Measurements from ENCODE around the gene ELFN1.

ELFN1 gene

GRCh38 chr7:1643270-1644092 lies 26.6 kb upstream of the ELFN1 start:
- DNase-seq: no peak

GRCh38 chr7:1644341-1645070 lies 25.6 kb upstream of the ELFN1 start:
- DNase-seq: no peak

GRCh38 chr7:1645071-1645409 lies 25.0 kb upstream of the ELFN1 start:
- no peak for DNase-seq

GRCh38 chr7:1645476-1645875 lies 24.6 kb upstream of the ELFN1 start:
- no peak for DNase-seq

- no peak for DNase-seq
Measured at GRCh38 chr7:1646391-1646790, 23.7 kb upstream of the ELFN1 start.

GRCh38 chr7:1646957-1647891 lies 22.9 kb upstream of the ELFN1 start:
- DNase-seq: no peak

GRCh38 chr7:1647961-1648672 lies 22.0 kb upstream of the ELFN1 start:
- no peak for DNase-seq

- DNase-seq: no peak
Measured at GRCh38 chr7:1649751-1650326, 20.2 kb upstream of the ELFN1 start.

GRCh38 chr7:1650363-1651030 lies 19.6 kb upstream of the ELFN1 start:
- no peak for DNase-seq

- no peak for DNase-seq
Measured at GRCh38 chr7:1651031-1651446, 19.0 kb upstream of the ELFN1 start.

GRCh38 chr7:1651891-1652290 lies 18.2 kb upstream of the ELFN1 start:
- DNase-seq: no peak

- DNase-seq: no peak
Measured at GRCh38 chr7:1653500-1653899, 16.6 kb upstream of the ELFN1 start.

GRCh38 chr7:1654111-1654510 lies 16.0 kb upstream of the ELFN1 start:
- DNase-seq: no peak

GRCh38 chr7:1654738-1655475 lies 15.2 kb upstream of the ELFN1 start:
- no peak for DNase-seq

GRCh38 chr7:1659696-1660095 lies 10.4 kb upstream of the ELFN1 start:
- DNase-seq: no peak

- no peak for DNase-seq
Measured at GRCh38 chr7:1661461-1661860, 8.6 kb upstream of the ELFN1 start.

GRCh38 chr7:1662101-1662500 lies 8.0 kb upstream of the ELFN1 start:
- no peak for DNase-seq

GRCh38 chr7:1662767-1663166 lies 7.3 kb upstream of the ELFN1 start:
- DNase-seq: no peak

- DNase-seq: no peak
Measured at GRCh38 chr7:1663223-1663622, 6.9 kb upstream of the ELFN1 start.

GRCh38 chr7:1663857-1664651 lies 6.0 kb upstream of the ELFN1 start:
- no peak for DNase-seq
